HG03571 (cell line): ENCODE results near the gene NSFL1C.
"Not testable (repeated sequence)": the region's sequence is repeated elsewhere in the genome, so short reads cannot be mapped to it uniquely, and the experiment has no call there.

Experiments
- ATAC-seq: cut with Tn5 transposase; IDR thresholded peaks from one replicate; pipeline ENCODE4 v1.9.1; 2021; ENCODE audit not compliant: unreplicated experiment

Gene NSFL1C

DNA sequence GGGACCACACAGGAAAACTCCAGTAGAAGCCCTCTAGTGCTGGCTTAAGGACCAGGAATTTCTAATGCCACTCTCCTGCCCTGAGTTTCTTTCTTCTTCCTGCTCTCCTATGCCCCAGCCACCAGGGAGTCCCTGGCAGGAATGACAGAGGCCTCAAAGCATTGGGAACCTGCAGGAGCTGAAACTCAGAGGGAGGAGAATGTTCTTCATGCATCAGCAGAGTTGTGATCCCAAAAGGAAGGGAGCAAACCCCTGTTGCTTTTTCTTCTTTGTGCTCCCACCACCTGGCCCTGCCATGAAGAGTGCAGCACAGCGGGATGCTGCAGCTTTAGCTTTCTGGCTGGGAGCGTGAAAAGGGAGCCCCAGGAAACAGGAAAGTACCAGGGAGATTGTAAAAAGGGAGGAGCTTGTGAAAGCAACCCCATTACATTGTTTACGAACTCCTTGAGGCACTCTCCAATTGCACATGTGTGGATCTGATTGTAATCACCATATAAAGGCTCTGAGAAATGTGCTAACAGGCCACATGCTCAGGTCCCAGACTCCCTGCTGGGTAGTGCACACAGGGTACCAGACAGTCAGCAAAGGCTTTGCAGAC lies 39.1 kb downstream of the NSFL1C start:
- ATAC-seq = no peak

DNA sequence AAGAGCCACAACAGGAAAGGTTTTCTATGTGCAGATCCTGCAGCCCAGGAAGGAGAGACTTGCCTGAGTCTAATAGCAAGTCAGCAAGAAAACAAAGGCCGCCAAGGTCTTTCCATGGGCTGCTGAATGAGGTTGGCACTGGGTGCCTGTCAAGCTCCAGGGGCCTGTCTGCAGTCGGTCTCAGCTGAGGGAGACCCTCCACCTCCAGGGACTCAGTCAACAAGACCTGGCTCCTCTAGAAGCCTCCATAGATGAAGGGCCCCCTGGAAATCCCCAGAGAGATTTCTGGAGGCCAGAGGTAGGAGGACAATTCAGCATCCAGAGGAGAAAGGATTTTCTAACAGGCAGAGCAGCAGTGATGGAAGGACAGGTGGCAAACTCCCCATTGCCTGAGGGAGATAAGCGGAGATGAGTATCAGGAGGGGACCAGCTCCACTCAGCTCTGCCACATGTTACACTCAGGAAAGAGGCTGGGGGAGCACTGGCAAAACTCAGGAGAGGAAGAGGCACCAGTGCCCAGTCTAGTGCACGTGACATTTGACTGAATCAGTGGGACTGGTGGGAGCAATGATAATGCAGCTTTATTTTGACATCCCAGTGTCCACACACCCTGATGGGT lies 40.3 kb downstream of the NSFL1C start:
- no peak for ATAC-seq

DNA sequence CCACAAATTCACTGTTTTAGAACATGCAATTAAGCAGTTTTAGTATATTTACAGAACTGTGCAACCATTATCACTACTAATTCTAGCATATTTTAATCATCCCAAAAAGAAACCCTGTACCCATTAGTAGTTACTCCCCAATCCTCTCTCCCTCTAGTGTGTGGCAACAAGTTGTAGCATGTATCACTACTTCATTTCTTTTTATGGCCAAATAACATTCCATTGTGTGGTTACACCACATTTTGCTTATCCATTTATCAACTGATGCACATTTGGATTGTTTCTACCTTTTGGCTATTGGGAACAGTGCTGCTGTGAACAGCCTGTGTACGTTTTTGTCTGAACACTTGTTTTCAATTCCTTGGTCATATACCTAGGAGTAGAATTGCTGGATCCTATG lies 42.3 kb downstream of the NSFL1C start:
- ATAC-seq = no peak

DNA sequence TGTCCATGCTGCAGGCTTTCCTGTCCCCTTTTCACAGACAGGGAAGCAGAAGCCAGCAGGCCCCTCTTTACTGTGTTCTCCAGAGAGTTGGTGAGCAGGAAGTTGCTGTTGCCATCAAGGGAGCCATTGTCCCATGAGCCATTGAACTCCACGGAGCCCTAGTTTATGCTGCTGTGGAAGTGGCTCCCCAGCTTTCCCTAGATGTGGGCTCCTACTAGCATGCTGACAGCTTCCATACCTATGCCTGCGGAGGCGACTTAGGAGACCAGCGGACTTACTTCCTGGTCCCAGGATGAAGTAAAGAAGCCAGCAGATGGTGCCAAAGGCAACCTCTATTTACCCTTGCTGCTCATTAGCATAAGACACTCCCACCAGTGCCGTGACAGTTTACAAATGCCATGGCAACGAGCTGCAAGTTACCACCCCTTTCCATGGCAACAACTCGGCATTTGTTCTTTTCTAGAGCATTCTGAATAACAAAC lies 43.0 kb downstream of the NSFL1C start:
- no peak for ATAC-seq

DNA sequence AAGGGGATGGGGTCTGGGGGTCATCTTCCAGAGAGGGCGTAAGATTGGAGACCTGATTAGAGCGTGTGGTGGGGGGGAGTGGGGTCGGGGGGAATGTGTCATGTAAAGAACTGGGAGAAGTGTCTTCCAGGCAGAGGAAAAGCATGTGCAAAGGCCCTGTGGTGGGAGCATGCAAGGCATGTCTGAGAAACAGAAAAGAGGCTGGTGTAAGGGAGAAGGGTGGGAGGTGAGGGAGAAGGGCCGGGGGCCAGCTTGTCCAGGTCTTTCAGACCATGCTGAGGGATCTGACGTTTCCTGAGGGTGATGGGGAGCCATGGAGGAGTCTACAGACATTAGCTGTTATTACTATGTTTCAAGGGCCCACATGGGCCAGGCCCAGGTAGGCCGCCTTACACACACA lies 43.4 kb downstream of the NSFL1C start:
- ATAC-seq = no peak

DNA sequence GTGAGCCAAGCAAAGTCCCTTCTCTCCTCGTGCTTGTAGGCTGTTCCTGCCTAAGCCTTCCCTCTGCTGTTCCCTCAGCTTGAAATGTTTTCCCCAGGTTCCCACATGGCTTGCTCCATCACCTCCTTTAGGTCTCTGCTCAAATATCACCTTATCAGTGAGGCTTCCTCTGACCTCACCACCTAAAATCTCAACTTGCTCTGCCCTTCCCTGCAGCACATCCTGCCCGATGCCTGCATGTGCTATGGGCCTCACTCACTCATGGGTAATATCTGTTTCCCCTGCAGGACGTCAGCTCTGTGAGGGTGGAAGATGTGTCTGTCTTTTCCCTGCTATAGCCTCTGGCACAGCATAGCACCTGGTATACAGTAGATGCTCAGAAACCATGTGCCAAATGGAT lies 43.9 kb downstream of the NSFL1C start:
- ATAC-seq = no peak

- no peak for ATAC-seq
These were observed 46.6 kb downstream of the NSFL1C start for GRCh38 chr20:1420066-1420465.

DNA sequence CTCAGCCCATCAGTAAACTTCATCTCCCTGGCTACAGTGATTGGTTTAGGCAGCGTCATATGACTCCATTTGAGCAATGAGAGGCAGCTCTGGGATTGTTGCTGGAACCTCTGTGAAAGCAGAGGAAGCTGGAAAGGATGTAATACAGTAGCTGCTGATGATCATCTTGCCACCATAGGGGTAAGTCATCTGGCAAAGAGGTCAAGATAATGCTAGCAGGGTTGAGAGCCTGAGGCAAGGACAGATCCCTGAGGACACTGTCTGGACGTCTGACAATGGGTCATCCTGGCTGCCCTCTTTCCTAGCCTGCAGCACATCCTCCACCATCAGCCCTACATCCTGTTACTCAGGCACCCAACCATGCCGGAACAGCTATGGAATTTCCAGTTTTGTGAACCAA lies 48.3 kb downstream of the NSFL1C start:
- no peak for ATAC-seq

- no peak for ATAC-seq
These were observed 48.9 kb downstream of the NSFL1C start for GRCh38 chr20:1417790-1418189.

DNA sequence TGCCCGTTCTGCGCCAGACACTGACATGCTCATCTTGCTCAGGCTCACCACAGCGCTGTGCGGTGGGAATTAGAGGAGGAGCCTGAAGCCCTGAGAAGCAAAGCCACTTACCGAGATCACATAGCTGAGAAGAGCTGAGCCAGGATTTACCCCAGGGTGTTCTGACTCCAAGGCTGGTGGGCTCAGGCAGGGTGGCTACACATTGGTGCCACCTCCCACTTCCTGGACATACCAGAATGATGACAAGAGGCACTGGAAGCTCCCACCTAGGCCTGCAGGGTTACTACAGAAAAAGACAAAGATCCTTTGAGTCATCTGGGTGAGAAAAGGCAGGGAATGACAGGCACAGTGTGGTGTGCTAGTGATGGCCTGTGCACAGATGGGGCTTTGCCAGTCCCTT lies 49.4 kb downstream of the NSFL1C start:
- no peak for ATAC-seq

- no peak for ATAC-seq
These were observed 50.8 kb downstream of the NSFL1C start for GRCh38 chr20:1415667-1416468.

- ATAC-seq = no peak
These were observed 51.7 kb downstream of the NSFL1C start for GRCh38 chr20:1414982-1415381.

- no peak for ATAC-seq
These were observed 60.8 kb downstream of the NSFL1C start for GRCh38 chr20:1405801-1406200.

DNA sequence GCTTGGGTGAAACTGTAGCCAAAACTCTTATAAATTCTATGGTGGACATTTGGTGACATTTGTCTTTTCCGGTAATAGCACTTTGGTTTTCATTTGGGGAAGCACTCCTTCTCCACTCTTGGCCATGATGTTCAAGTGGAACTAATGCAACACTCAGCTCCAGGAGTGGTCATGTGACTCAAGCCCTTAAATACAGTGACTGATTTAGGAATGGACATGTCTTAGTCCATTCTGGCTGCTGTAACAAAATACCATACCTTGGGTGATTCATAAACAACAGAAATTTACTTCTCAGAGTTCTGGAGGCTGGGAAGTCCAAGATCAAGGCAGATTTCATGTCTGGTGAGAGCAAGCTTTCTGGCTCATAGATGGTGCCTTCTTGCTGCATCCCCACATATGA lies 63.0 kb downstream of the NSFL1C start:
- ATAC-seq = no peak

DNA sequence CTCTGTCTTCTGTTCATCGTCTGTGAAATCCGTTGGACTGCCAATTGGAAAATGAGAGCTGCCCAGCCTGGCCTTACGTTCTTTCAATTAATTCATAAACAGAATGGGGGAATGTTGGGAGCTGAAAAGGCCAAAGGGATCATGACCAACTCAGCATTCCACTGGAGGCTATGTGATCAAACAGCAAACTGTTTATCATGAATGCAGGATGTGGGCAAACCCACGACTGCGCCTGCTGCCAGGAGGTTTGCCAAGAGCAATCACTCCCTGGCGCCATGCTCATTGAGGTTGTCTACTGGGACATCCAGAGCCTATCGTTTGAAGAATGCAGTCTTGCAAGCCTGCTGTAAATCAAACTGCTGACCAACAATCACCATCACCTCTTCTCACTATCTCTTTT lies 64.5 kb downstream of the NSFL1C start:
- ATAC-seq = no peak

DNA sequence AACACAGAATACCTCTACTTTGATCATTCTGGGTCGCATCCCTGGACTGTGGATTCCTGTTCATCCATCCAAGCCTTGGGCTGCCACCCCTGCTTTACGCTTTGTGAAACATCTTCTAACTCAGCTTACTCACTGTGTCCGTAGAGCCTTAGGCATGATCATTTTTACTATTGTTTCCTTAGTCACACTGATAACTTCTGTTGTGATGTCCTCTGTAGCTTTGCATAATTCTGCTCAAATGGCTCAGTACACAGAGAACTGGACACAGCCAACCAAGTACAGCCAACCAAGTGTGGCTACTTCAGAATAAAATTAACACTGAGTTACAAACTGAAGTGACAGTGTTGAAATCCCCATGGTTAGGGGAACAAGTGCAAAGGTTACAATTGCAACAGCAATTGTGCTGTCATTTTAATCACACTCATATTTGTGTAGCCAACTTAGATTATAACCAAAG lies 65.2 kb downstream of the NSFL1C start:
- no peak for ATAC-seq

DNA sequence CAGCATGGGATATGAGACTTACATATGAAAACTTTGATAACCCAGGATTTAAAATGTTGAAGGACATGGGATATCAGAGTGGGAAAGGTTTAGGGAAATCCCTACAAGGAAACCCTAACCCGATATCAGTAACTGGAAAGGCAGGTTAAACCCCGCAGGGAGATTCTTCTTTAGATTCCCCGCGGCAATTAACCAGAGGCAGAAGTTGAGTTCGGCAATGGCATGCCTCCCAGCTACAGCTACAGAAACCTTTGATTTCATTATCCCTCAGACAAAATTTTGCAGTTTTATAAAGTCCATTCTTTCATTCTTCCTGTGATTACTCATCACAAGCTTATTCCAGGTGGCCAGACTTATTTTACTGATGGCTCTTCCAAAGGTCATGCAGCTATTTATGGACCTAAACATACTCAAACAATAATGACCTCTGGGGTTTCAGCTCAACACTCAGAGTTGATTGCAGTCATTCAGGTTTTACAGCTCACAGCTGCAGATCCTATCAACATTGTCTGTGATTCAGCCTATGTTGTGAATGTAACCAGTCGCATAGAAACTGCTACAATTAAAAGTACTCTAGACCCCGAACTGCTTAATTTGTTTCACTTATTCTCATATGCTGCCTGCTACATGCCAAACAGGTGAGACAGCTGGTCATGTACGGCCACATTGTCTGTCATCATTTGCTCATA lies 66.8 kb downstream of the NSFL1C start:
- ATAC-seq = not testable (repeated sequence)

- ATAC-seq = not testable (repeated sequence)
These were observed 68.5 kb downstream of the NSFL1C start for GRCh38 chr20:1398185-1398584.

GRCh38 chr20:1397710-1398109 lies 68.9 kb downstream of the NSFL1C start:
- no peak for ATAC-seq

- no peak for ATAC-seq
These were observed 69.9 kb downstream of the NSFL1C start for GRCh38 chr20:1396702-1397101.

- no peak for ATAC-seq
These were observed 70.4 kb downstream of the NSFL1C start for GRCh38 chr20:1396264-1396663.
